GM23248 (cell line): ENCODE measurements around the gene FBXW7.

Experiments
- EZH2 ChIP-seq: fragments of 200-600 bp; sonication (generic); IDR thresholded peaks from 2 replicates; pipeline ENCODE4 v1.6.1; 2018; ENCODE audit warnings: antibody characterized with exemption, mild to moderate bottlenecking; ENCODE audit not compliant: insufficient read depth, poor library complexity, severe bottlenecking
- EZH2phosphoT487 ChIP-seq: fragments of 200-600 bp; sonication (generic); IDR thresholded peaks from 2 replicates; pipeline ENCODE4 v1.6.1; 2018; ENCODE audit warnings: antibody characterized with exemption, moderate library complexity, mild to moderate bottlenecking, low read depth; ENCODE audit not compliant: insufficient read depth

DNA sequence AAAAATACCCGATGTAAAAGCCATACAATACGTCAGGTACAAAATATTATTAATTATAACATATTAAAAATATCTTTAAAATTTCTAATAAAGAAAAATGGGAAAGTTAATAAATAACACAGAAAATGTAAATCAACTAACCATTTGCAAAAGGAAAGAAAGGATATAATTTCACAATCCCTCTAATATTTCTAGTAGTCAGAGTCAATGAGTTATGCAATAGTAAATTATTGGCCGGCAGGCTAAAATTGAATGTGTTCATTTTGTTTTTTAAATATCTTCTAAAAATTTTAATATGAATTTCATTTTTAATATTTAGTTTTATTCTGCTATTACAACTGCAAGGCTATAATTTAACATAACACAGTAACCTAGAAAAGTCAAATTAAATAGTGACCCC, 155.7 kb downstream of the FBXW7 start:
- TF ChIP-seq EZH2phosphoT487 (no peak), EZH2 (no peak)
